Heart right ventricle (tissue), 16 donors: ENCODE data around the gene PLEKHA8. TPM values are rescaled to one million over a fixed set of nuclear protein-coding genes. Genes with fewer than 3 reads are reported as not detected.

Experiments
- ATAC-seq, 8 donors: fragments of 200-7000 bp; cut with Tn5 transposase; one replicate each; pipeline ENCODE4 v1.9.1; 2020; ENCODE audit warnings: mild to moderate bottlenecking in 8 of 8, moderate library complexity in 8 of 8, moderate number of reproducible peaks in 1 of 8
- DNase-seq, 2 donors: peaks; one replicate each; pipeline ENCODE4 v3.0.0-alpha.2; 2020
- H3K27ac ChIP-seq, 10 donors: fragments of 200-600 bp; sonication (generic) in 2 of 10; one replicate each; pipeline versions ENCODE4 v1.5.0 to v1.8.0; 2020 to 2022; ENCODE audit warnings: mild to moderate bottlenecking in 3 of 10
- H3K27me3 ChIP-seq, 7 donors: fragments of 200-600 bp; one replicate each; pipeline ENCODE4 v1.8.0; 2021 to 2022; ENCODE audit warnings: mild to moderate bottlenecking in 2 of 7
- H3K36me3 ChIP-seq, 9 donors: fragments of 200-600 bp; sonication (generic) in 1 of 9; one replicate each; pipeline versions ENCODE4 v1.5.0 to v1.8.0; 2020 to 2022; ENCODE audit warnings: mild to moderate bottlenecking in 2 of 9
- H3K4me1 ChIP-seq, 9 donors: fragments of 200-600 bp; sonication (generic) in 1 of 9; one replicate each; pipeline versions ENCODE4 v1.5.0 to v1.8.0; 2020 to 2022; ENCODE audit warnings: mild to moderate bottlenecking in 4 of 9
- H3K4me3 ChIP-seq, 10 donors: fragments of 200-600 bp; sonication (generic) in 2 of 10; one replicate each; pipeline versions ENCODE4 v1.5.0 to v1.8.0; 2020 to 2022; ENCODE audit warnings: mild to moderate bottlenecking in 7 of 10, moderate library complexity in 2 of 10
- H3K9me3 ChIP-seq, 11 donors: fragments of 200-600 bp in 10 of 11; sonication (generic) in 2 of 11; one replicate each; pipeline versions ENCODE4 v1.5.0 to v1.8.0; 2013 to 2022; ENCODE audit warnings: mild to moderate bottlenecking in 2 of 11, control low read depth in 1 of 11, moderate library complexity in 1 of 11
- WGBS, 2 donors: extraction: QIAGEN DNeasy Blood & Tissue Kit; methylation state at CpG; one replicate each; pipeline ENCODE4 v1.1.7; 2013; ENCODE audit warnings: inconsistent platforms in 1 of 2; 5-methylcytosine and 5-hydroxymethylcytosine counted together
- intact Hi-C, 10 donors: fragments of 100-400 bp; cut with DNase I; formaldehyde crosslinking; loops; one replicate each; pipeline versions ENCODE4 v1.11.1 to v1.14.2; 2022
- polyA plus RNA-seq, 2 donors: library from polyadenylated mRNA; stranded (reverse); fragments of 200-250 nt; gene quantifications; one replicate each; pipeline ENCODE4 v1.2.3, GENCODE V29; 2013
- total RNA-seq, 10 donors: library from RNA; stranded (reverse); fragmentation: NEBNext Ultra II Directional in 3 of 10; extraction: Animal tissue kit (Norgen Biotek cat#: 25700) in 3 of 10; gene quantifications; one replicate each; pipeline versions ENCODE4 v1.2.1 to v1.2.4, GENCODE V29; 2021 to 2023
- TF ChIP-seq, protein P1 (sequence below), 9 donors: fragments of 200-600 bp; sonication (generic) in 2 of 9; IDR thresholded peaks; one replicate each; pipeline versions ENCODE4 v1.5.0 to v1.8.0; 2021 to 2022; ENCODE audit warnings: antibody characterized with exemption in 9 of 9, mild to moderate bottlenecking in 5 of 9, moderate library complexity in 1 of 9
- donor health status: Arrhythmogenic right ventricular cardiomyopathy.
- donor health status: ischemic (EF 13 %, LVEDD 7.1; RV severe dilation, severe dysfunction).
- donor health status: healthy with polysubstance abuse.
- donor health status: DM: no; HTN: yes; CAD: no.
- donor health status: DM: no; HTN: no; CAD: no.
- donor health status: ischemic (EF 25% LVEDD 6.9; RV normal size, moderate dysfunction).
- donor health status: ischemic (EF 25% LVEDD 5.7; RV mildly dilated, moderate dysfunction).
- donor health status: healthy.
- donor health status: DM: yes; HTN: yes; CAD: no.
- donor health status: Ischemic cardiomyopathy.
- donor health status: ischemic (EF 35%, LVEDD 5.7; RV mildly dilated, moderate dysfunction).
- donor health status: nonischemic (EF 11% LVEDD 7.7; RV severe dilation, severe dysfunction).
- donor health status: DM: yes; HTN: yes; CAD: no.
- donor health status: PGD.
- donor health status: ischemic (EF 29% LVEDD 5.4; RV normal size, mild dysfunction).
- donor health status: nonischemic (EF 23%, LVEDD 6.1; RV moderate dilation, normal function).

The PLEKHA8 gene
- total and polyA plus RNA-seq, 12 donors = 1.8 to 6.0 (median 4.0) TPM

DNA sequence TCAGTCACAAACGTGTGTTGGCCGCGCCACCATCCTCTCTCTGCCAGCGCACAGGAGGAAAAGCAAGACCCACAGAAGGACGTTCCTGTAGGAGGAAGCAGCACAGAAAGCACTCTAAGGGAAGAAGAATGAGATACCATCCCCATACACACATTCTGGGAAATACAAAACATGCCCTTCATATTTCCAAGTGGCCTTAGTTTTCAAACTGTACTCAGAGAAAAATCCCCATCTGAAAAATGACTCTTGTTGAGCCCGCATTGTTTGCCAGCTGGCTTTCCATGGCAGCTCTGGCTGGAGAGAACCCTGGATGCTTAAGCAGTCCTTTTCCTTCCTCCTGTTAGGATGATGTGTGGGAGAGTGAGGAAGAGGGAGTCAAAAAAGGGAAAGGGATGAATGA lies 139.7 kb downstream of the PLEKHA8 start:
- peaks cover 0 to 89% (median 30%) of the 10 kb centered on the region in 9 donors for H3K4me1 ChIP-seq
- no peak overlapping the region for H3K4me3 ChIP-seq
- peak overlapping the region in 1 of 10 donors; percentile 72 for H3K27ac ChIP-seq
- H3K27me3 ChIP-seq = no peaks in the 10 kb centered on the region
- WGBS, 2 donors = 83 to 86% methylated on average over 6 of the region's 6 CpGs
- H3K9me3 ChIP-seq = no peaks in the 10 kb centered on the region
- H3K36me3 ChIP-seq = no peaks in the 10 kb centered on the region
- intact Hi-C loops = loop anchor here in 9 of 10 donors (5.0 to 10.0 kb wide), 7 partner anchors 97 to 397 kb away; partner anchors contain the start of gene ZNRF2 (in 1 of the 9)
- DNase-seq = no peak
- no peak for ATAC-seq
- TF ChIP-seq, protein P1, sequence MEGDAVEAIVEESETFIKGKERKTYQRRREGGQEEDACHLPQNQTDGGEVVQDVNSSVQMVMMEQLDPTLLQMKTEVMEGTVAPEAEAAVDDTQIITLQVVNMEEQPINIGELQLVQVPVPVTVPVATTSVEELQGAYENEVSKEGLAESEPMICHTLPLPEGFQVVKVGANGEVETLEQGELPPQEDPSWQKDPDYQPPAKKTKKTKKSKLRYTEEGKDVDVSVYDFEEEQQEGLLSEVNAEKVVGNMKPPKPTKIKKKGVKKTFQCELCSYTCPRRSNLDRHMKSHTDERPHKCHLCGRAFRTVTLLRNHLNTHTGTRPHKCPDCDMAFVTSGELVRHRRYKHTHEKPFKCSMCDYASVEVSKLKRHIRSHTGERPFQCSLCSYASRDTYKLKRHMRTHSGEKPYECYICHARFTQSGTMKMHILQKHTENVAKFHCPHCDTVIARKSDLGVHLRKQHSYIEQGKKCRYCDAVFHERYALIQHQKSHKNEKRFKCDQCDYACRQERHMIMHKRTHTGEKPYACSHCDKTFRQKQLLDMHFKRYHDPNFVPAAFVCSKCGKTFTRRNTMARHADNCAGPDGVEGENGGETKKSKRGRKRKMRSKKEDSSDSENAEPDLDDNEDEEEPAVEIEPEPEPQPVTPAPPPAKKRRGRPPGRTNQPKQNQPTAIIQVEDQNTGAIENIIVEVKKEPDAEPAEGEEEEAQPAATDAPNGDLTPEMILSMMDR (IDR thresholded peaks at IDR 0.05) = no peak

DNA sequence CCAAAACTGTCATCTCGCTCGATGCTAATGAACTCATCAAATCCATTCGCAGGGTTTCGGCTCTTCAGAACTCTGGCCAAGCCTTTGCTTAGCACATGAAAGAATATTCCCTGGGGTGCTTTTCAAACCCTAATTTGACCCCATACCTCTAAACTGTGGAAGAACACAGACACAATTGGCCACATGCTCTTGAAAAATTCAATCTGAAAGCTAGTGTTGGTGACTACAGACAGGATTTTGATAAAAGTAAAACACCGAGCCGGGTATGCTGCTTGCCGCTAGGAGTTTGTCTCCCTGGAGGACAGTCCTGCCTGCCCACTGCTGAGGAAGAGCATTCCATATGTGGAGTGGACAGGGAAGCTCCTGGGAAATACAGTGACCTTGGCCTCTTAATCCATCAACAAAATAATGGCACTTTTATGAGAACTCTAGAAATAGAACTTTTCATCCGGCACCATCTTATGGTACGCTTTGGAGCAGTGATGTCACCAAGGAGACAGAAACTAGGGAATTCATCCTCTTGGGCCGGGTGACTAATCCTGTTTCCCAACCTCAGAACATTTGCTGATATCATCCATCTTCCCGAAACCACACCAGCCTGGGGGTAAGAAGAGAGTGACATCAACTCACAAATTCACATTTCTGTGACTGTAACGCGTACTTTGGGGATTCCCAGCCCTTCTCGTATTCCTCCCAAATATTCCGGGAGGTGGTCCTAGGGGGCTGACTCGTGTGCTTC lies 140.8 kb downstream of the PLEKHA8 start:
- H3K36me3 ChIP-seq = no peaks in the 10 kb centered on the region
- H3K4me1 ChIP-seq = peaks cover 4 to 89% (median 30%) of the 10 kb centered on the region in 9 donors
- H3K27ac ChIP-seq = peak overlapping the region in 4 of 10 donors; percentile 20 to 72 (median 30)
- H3K27me3 ChIP-seq = no peaks in the 10 kb centered on the region
- TF ChIP-seq, protein P1 (IDR thresholded peaks at IDR 0.05) = no peak
- 70 to 84% methylated on average over 16 of the region's 16 CpGs for WGBS, 2 donors
- no peaks in the 10 kb centered on the region for H3K9me3 ChIP-seq
- no peak for DNase-seq
- ATAC-seq = peak in 2 of 8 donors; percentile 5 to 32
- no peak overlapping the region for H3K4me3 ChIP-seq
- intact Hi-C loops = loop anchor here in 9 of 10 donors (5.0 to 10.0 kb wide), 7 partner anchors 96 to 396 kb away; partner anchors contain the start of gene ZNRF2 (in 1 of the 9)

DNA sequence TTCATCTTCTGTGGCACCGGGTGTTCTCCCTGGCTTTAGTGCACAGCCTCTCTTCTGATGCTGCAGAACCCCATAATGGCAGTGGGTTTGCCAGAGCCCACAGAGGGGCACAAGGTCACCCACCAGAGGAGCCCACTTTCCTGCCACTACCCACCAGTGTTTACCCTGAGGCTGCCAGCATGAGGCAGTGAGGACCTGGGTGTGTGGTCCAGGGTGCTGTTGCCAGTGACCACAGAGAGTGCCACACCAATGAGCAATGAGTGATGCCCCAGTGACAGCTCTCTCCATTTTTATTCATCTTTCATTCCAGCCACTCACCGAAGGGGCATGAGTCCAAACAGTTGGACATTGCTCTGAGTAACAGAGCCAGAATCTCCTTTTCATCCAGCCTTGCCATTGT lies 141.4 kb downstream of the PLEKHA8 start:
- Histone ChIP-seq H3K27me3 (no peaks in the 10 kb centered on the region), H3K9me3 (no peaks in the 10 kb centered on the region), H3K36me3 (no peaks in the 10 kb centered on the region), H3K4me3 (no peak overlapping the region), H3K4me1 (peaks cover 4 to 89% (median 31%) of the 10 kb centered on the region in 9 donors), H3K27ac (peak overlapping the region in 3 of 10 donors; percentile 22 to 68 (median 38))
- TF ChIP-seq, protein P1 (IDR thresholded peaks at IDR 0.05) = no peak
- DNase-seq (no peak), ATAC-seq (no peak)
- 84 to 89% methylated on average over 2 of the region's 2 CpGs for WGBS, 2 donors
- intact Hi-C loops = loop anchor here in 9 of 10 donors (5.0 to 10.0 kb wide), 7 partner anchors 95 to 395 kb away; partner anchors contain the start of gene ZNRF2 (in 1 of the 9)

DNA sequence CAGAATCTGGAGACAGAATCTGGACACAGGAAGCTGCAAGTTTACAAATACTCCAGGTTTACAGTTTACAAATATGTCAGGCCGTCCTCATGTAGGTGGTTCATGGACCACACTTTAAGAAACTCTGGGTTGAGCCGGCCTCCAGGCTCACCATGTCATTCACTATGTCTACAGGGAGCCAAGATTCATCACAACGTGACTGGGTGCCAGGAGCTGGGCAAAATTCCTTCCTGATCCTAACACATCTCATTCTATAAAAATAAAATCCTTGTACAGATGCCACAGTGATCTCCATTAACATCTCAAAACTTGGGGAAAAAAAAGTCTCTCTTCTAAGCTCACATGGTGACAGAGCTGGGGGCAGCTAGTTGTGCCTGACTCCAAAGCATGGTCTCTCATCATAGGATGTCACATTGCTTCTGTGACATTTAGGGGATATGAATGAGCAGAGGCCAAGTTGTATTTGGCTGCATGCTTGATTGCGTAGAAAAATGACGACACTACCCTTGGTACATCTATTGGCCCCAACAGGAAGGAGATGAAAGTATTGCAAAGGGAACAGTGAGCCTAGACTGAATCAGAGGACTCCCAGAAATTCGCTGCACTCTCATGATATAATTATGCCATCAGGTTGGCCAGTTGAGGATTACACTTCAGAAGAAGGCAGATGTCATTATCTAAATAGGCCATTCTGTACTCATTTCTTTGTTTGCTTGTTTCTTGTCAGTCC lies 142.4 kb downstream of the PLEKHA8 start:
- intact Hi-C loops = loop anchor here in 4 of 10 donors (5.0 to 10.0 kb wide), 4 partner anchors 72 to 87 kb away; no protein-coding TSS in a partner anchor
- ATAC-seq (no peak), DNase-seq (no peak)
- 85 to 86% methylated on average over 6 of the region's 6 CpGs for WGBS, 2 donors
- TF ChIP-seq, protein P1 (IDR thresholded peaks at IDR 0.05) = no peak
- H3K9me3 ChIP-seq = no peaks in the 10 kb centered on the region
- H3K36me3 ChIP-seq = no peaks in the 10 kb centered on the region
- no peak overlapping the region for H3K4me3 ChIP-seq
- H3K27ac ChIP-seq = peak overlapping the region in 1 of 10 donors; percentile 68
- no peaks in the 10 kb centered on the region for H3K27me3 ChIP-seq
- H3K4me1 ChIP-seq = peaks cover 11 to 90% (median 35%) of the 10 kb centered on the region in 9 donors
